Hepatocyte (in vitro differentiated cells): ENCODE data around the gene TSPAN13. TPM values are rescaled to one million over a fixed set of nuclear protein-coding genes. Genes with fewer than 3 reads are reported as not detected.

Experiments used
- DNase-seq: peaks from one replicate; pipeline ENCODE4 v3.0.0-alpha.2; 2016; ENCODE audit warnings: low spot score
- H2AFZ ChIP-seq: fragments of 200-600 bp; sonication (generic); 2 replicates; pipeline ENCODE4 v1.6.0; 2016; ENCODE audit warnings: antibody characterized with exemption, mild to moderate bottlenecking
- H3K27ac ChIP-seq: fragments of 200-600 bp; sonication (generic); 2 replicates; pipeline ENCODE4 v1.5.1; 2016; ENCODE audit warnings: mild to moderate bottlenecking
- H3K27me3 ChIP-seq: fragments of 200-600 bp; sonication (generic); 2 replicates; pipeline ENCODE4 v1.6.1; 2016
- H3K36me3 ChIP-seq: fragments of 200-600 bp; sonication (generic); replicated peaks from 2 replicates; pipeline ENCODE4 v1.5.1; 2016; ENCODE audit warnings: low read depth; ENCODE audit not compliant: insufficient read depth
- H3K4me1 ChIP-seq: fragments of 200-600 bp; sonication (generic); 2 replicates; pipeline ENCODE4 v1.5.1; 2016; ENCODE audit warnings: mild to moderate bottlenecking, moderate library complexity; ENCODE audit not compliant: insufficient read depth
- H3K4me2 ChIP-seq: fragments of 200-600 bp; sonication (generic); 2 replicates; pipeline ENCODE4 v1.6.0; 2016
- H3K4me3 ChIP-seq: fragments of 200-600 bp; sonication (generic); 2 replicates; pipeline ENCODE4 v1.5.1; 2016; ENCODE audit warnings: mild to moderate bottlenecking
- H3K79me2 ChIP-seq: fragments of 200-600 bp; sonication (generic); 2 replicates; pipeline ENCODE4 v1.6.0; 2017; ENCODE audit warnings: mild to moderate bottlenecking
- H3K9me2 ChIP-seq: fragments of 200-600 bp; sonication (generic); replicated peaks from 2 replicates; pipeline ENCODE4 v1.6.0; 2017; ENCODE audit warnings: mild to moderate bottlenecking; ENCODE audit not compliant: insufficient read depth
- H3K9me3 ChIP-seq: fragments of 200-600 bp; sonication (generic); 2 replicates; pipeline ENCODE4 v1.5.1; 2016; ENCODE audit warnings: low read depth, mild to moderate bottlenecking
- H4K20me1 ChIP-seq: fragments of 200-600 bp; sonication (generic); 2 replicates; pipeline ENCODE4 v1.6.0; 2016; ENCODE audit warnings: mild to moderate bottlenecking; ENCODE audit not compliant: insufficient read depth, poor library complexity, severe bottlenecking
- CTCF ChIP-seq: fragments of 200-600 bp; sonication (generic); IDR thresholded peaks from 2 replicates; pipeline ENCODE4 v1.5.1; 2016; ENCODE audit warnings: antibody characterized with exemption, mild to moderate bottlenecking; ENCODE audit not compliant: poor library complexity
- EZH2 ChIP-seq: fragments of 200-600 bp; sonication (generic); IDR thresholded peaks from 2 replicates; pipeline ENCODE4 v1.6.1; 2016; ENCODE audit warnings: antibody characterized with exemption, mild to moderate bottlenecking, borderline replicate concordance
- EZH2phosphoT487 ChIP-seq: fragments of 200-600 bp; sonication (generic); IDR thresholded peaks from one replicate; pipeline ENCODE4 v1.6.1; 2018; ENCODE audit warnings: antibody characterized with exemption, mild to moderate bottlenecking, low read depth, moderate library complexity; ENCODE audit not compliant: unreplicated experiment, severe bottlenecking
- WGBS: methylation state at CpG from one replicate; pipeline ENCODE4 v1.1.6; 2016; ENCODE audit warnings: low lambda C conversion rate; ENCODE audit errors: missing lambda C conversion rate; 5-methylcytosine and 5-hydroxymethylcytosine counted together
- polyA plus RNA-seq: library from polyadenylated mRNA; unstranded; fragments of >200 nt; fragmentation: Nextera tagmentation; extraction: Ambion mirVana; gene quantifications from 2 replicates; pipeline ENCODE4 v1.2.1, GENCODE V29; 2016
- total RNA-seq: library from RNA; depleted of rRNA; stranded (reverse); fragments of >200 nt; gene quantifications from 2 replicates; pipeline ENCODE4 v1.2.3, GENCODE V29; 2014

TSPAN13 gene
- total and polyA plus RNA-seq, 2 experiments from 2014 or later = 164 to 173 TPM

GRCh38 chr7:16791905-16792698, 38.5 kb downstream of the TSPAN13 start:
- Histone ChIP-seq H3K9me3 (no peaks in the 10 kb centered on the region), H3K27me3 (no peaks in the 10 kb centered on the region), H3K9me2 (no peaks in the 10 kb centered on the region), H3K4me3 (no peak overlapping the region), H4K20me1 (no peaks in the 10 kb centered on the region), H3K36me3 (no peaks in the 10 kb centered on the region), H3K27ac (no peak overlapping the region), H3K4me2 (no peak overlapping the region), H2AFZ (no peak overlapping the region), H3K79me2 (no peaks in the 10 kb centered on the region), H3K4me1 (no peaks in the 10 kb centered on the region)
- DNase-seq = no peak
- WGBS = 88% methylated on average over 5 of the region's 5 CpGs
- TF ChIP-seq CTCF = no peak
- TF ChIP-seq EZH2 = no peak
- no peak for TF ChIP-seq EZH2phosphoT487

GRCh38 chr7:16794986-16795385, 41.4 kb downstream of the TSPAN13 start:
- DNase-seq = no peak
- Histone ChIP-seq H4K20me1 (no peaks in the 10 kb centered on the region), H3K27me3 (no peaks in the 10 kb centered on the region), H3K4me3 (no peak overlapping the region), H3K79me2 (no peaks in the 10 kb centered on the region), H3K36me3 (no peaks in the 10 kb centered on the region), H3K9me3 (no peaks in the 10 kb centered on the region), H3K9me2 (no peaks in the 10 kb centered on the region), H3K27ac (no peak overlapping the region), H2AFZ (no peak overlapping the region), H3K4me2 (no peak overlapping the region), H3K4me1 (no peaks in the 10 kb centered on the region)
- 76% methylated on average over 3 of the region's 3 CpGs for WGBS
- TF ChIP-seq CTCF (no peak), EZH2phosphoT487 (no peak), EZH2 (no peak)

- H3K36me3 ChIP-seq = no peaks in the 10 kb centered on the region
- TF ChIP-seq EZH2 (no peak), CTCF (no peak), EZH2phosphoT487 (no peak)
- no peaks in the 10 kb centered on the region for H3K9me2 ChIP-seq
These were observed 42.1 kb downstream of the TSPAN13 start for GRCh38 chr7:16795624-16796023.

More at GRCh38 chr7:16795624-16796023, 42.1 kb downstream of the TSPAN13 start:
- Histone ChIP-seq H3K27ac (no peak overlapping the region), H4K20me1 (no peaks in the 10 kb centered on the region), H3K27me3 (no peaks in the 10 kb centered on the region), H3K9me3 (no peaks in the 10 kb centered on the region), H2AFZ (no peak overlapping the region), H3K4me2 (no peak overlapping the region), H3K79me2 (no peaks in the 10 kb centered on the region), H3K4me1 (no peaks in the 10 kb centered on the region), H3K4me3 (no peak overlapping the region)
- no peak for DNase-seq
- WGBS = 45% methylated on average over 6 of the region's 6 CpGs
